Body of pancreas (tissue), 4 donors: ENCODE results near the gene CXorf38. TPM values are rescaled to one million over a fixed set of nuclear protein-coding genes. Genes with fewer than 3 reads are reported as not detected.

Experiments used
- ATAC-seq: fragments of 150-250 bp; one replicate; pipeline ENCODE4 v1.9.1; 2016
- DNase-seq, 4 donors: peaks; one replicate each; pipeline ENCODE4 v3.0.0-alpha.2; 2019
- H3K27ac ChIP-seq, 4 donors: fragments of 200-600 bp; sonication (generic); 1 replicate in 3 of 4; 2 replicates in 1 of 4; pipeline versions ENCODE4 v1.5.1 to v1.6.1; 2016 to 2019; ENCODE audit warnings: mild to moderate bottlenecking in 1 of 4, mixed read lengths in 1 of 4, moderate library complexity in 1 of 4
- H3K27me3 ChIP-seq, 2 donors: fragments of 200-600 bp; sonication (generic); one replicate each; pipeline ENCODE4 v1.6.0; 2016; ENCODE audit warnings: mild to moderate bottlenecking in 1 of 2
- H3K36me3 ChIP-seq, 2 donors: fragments of 200-600 bp; sonication (generic); replicated peaks in 1 of 2; 2 replicates each; pipeline ENCODE4 v1.5.1; 2016; ENCODE audit warnings: low read depth in 2 of 2; ENCODE audit not compliant: insufficient read depth in 1 of 2
- H3K4me1 ChIP-seq: fragments of 200-600 bp; sonication (generic); one replicate; pipeline ENCODE4 v1.6.0; 2016
- H3K4me3 ChIP-seq, 2 donors: fragments of 200-600 bp; sonication (generic); 1 replicate in 1 of 2; 2 replicates in 1 of 2; pipeline ENCODE4 v1.5.1; 2016 to 2019
- H3K9me3 ChIP-seq, 3 donors: fragments of 200-600 bp; sonication (generic); 1 replicate in 2 of 3; 2 replicates in 1 of 3; pipeline ENCODE4 v1.5.1; 2016
- POLR2A ChIP-seq, 3 donors: fragments of 450-650 bp; IDR thresholded peaks; one replicate each; pipeline ENCODE4 v1.6.1; 2016; ENCODE audit warnings: antibody characterized with exemption in 3 of 3, mild to moderate bottlenecking in 2 of 3
- WGBS, 2 donors: methylation state at CpG; one replicate each; pipeline ENCODE4 v1.1.5; 2017; 5-methylcytosine and 5-hydroxymethylcytosine counted together
- intact Hi-C: fragments of 100-400 bp; cut with DNase I; formaldehyde crosslinking; loops from one replicate; pipeline ENCODE4 v1.15.1; 2023
- total RNA-seq, 2 donors: library from RNA; depleted of rRNA; stranded (reverse); fragments of >200 nt; gene quantifications; one replicate each; pipeline ENCODE4 v1.1.0, GENCODE V29; 2016
- TF ChIP-seq, protein P1 (sequence below), 7 experiments: fragments of 450-650 bp in 4 of 7; fragments of 200-600 bp in 3 of 7; sonication (generic) in 3 of 7; IDR thresholded peaks; one replicate each; pipeline ENCODE4 v1.5.1; 2016 to 2019; ENCODE audit warnings: antibody characterized with exemption in 7 of 7

The CXorf38 gene
- total RNA-seq, 2 donors from 2014 or later: 10.6 to 10.9 TPM

DNA sequence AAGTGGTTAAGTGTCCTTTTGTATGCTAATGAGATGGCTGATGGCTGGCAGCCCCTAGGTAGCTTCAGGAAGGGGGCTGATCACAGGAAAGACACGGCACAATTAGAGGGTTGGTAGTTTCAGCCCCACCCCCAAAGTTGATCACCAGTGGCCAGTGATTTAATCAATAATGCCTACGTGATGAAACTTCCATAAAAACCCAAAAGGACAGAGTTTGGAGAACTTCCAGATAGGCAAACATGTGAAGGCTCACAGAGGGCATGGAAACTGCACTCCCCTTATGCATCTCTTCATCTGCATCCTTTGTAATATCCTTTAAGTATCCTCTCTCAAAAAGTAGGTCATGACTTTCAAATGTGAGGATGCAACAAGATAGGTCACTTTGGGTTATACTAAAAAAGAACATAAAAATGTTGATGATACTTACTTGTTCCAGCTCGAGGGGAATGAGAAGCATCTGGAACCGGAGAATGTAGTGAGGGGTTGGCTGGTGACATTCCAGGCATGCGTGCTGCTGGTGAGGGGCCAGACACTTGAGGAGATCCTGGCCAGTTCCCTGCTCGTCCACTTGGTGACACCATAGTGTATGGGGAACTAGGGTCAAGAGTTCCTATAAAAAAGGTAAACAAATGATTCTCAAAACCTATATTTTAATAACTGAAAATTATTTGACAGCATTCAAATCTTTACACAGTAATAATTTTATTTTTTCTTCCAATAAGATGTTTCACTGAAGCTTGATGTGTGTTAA, 16.7 kb upstream of the CXorf38 start:
- ATAC-seq (no peak), DNase-seq (peak in 1 of 4 donors; percentile 12)
- Histone ChIP-seq H3K4me3 (no peak overlapping the region), H3K4me1 (no peaks in the 10 kb centered on the region), H3K27me3 (no peaks in the 10 kb centered on the region), H3K27ac (no peak overlapping the region), H3K36me3 (no peaks in the 10 kb centered on the region), H3K9me3 (no peaks in the 10 kb centered on the region)
- WGBS, 2 donors: 67 to 68% methylated on average over 6 of the region's 6 CpGs
- TF ChIP-seq, protein P1, sequence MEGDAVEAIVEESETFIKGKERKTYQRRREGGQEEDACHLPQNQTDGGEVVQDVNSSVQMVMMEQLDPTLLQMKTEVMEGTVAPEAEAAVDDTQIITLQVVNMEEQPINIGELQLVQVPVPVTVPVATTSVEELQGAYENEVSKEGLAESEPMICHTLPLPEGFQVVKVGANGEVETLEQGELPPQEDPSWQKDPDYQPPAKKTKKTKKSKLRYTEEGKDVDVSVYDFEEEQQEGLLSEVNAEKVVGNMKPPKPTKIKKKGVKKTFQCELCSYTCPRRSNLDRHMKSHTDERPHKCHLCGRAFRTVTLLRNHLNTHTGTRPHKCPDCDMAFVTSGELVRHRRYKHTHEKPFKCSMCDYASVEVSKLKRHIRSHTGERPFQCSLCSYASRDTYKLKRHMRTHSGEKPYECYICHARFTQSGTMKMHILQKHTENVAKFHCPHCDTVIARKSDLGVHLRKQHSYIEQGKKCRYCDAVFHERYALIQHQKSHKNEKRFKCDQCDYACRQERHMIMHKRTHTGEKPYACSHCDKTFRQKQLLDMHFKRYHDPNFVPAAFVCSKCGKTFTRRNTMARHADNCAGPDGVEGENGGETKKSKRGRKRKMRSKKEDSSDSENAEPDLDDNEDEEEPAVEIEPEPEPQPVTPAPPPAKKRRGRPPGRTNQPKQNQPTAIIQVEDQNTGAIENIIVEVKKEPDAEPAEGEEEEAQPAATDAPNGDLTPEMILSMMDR (IDR thresholded peaks at IDR 0.05): peak in 1 of 7 experiments; percentile 6
- no peak for TF ChIP-seq POLR2A (IDR thresholded peaks at IDR 0.05)
- intact Hi-C loops: no loop called here

- Histone ChIP-seq H3K36me3 (no peaks in the 10 kb centered on the region), H3K27ac (no peak overlapping the region), H3K4me3 (no peak overlapping the region)
Measured at GRCh38 chrX:40663078-40663740, 15.8 kb upstream of the CXorf38 start.

DNA sequence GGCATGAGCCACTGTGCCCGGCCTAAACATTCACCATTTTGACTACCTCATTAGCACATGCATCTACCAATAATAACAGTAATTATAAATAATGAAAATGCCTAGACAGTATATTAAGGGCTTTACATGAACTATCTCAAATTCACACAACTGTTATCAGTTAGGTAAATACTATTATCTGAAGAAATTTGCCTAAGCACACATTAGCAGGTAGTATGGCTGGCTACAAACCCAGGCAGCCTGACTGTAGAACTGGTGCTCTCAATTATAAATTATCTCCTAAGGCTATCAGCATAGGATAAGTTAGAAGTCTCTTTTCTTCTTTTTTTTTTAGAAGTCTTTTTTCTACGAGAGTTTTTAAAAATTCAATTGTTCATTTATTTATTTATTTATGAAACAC, 14.1 kb upstream of the CXorf38 start:
- H3K36me3 ChIP-seq: no peaks in the 10 kb centered on the region
- intact Hi-C loops: no loop called here
- no peak overlapping the region for H3K27ac ChIP-seq
- no peaks in the 10 kb centered on the region for H3K4me1 ChIP-seq
- ATAC-seq (no peak), DNase-seq (no peak)
- H3K27me3 ChIP-seq: no peaks in the 10 kb centered on the region
- WGBS, 2 donors: 47 to 57% methylated on average over 1 to 2 of the region's 2 CpGs
- TF ChIP-seq POLR2A (IDR thresholded peaks at IDR 0.05): no peak
- TF ChIP-seq, protein P1 (IDR thresholded peaks at IDR 0.05): no peak
- no peak overlapping the region for H3K4me3 ChIP-seq
- H3K9me3 ChIP-seq: no peaks in the 10 kb centered on the region

More at GRCh38 chrX:40663078-40663740, 15.8 kb upstream of the CXorf38 start:
- intact Hi-C loops: no loop called here
- WGBS, 2 donors: 95 to 100% methylated on average over 3 of the region's 3 CpGs
- H3K27me3 ChIP-seq: no peaks in the 10 kb centered on the region
- DNase-seq (no peak), ATAC-seq (no peak)
- no peaks in the 10 kb centered on the region for H3K4me1 ChIP-seq
- no peaks in the 10 kb centered on the region for H3K9me3 ChIP-seq
- TF ChIP-seq, protein P1 (IDR thresholded peaks at IDR 0.05): no peak
- no peak for TF ChIP-seq POLR2A (IDR thresholded peaks at IDR 0.05)

DNA sequence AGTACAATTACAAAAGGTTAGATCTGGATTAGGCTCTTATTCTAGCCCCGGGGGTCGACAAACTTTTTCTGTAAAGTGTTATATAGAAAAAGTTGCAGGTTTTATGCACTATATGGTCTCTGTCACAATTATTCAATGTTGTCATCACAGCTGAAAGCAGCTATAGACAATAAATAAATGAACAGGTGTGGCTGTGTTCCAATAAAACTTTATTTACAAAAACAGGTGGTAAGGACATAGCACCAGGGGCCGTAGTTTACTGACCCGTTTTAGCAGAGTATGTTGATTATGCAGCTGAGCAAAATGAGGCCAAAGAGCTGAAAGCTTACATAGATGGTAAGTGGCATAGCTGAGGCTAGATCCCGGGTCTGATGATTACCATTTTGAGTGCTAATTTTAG, 13.0 kb upstream of the CXorf38 start:
- H3K36me3 ChIP-seq: no peaks in the 10 kb centered on the region
- intact Hi-C loops: no loop called here

More for the DNA sequence above, 13.0 kb upstream of the CXorf38 start:
- DNase-seq: no peak
- Histone ChIP-seq H3K27ac (no peak overlapping the region), H3K4me3 (no peak overlapping the region), H3K27me3 (no peaks in the 10 kb centered on the region), H3K4me1 (no peaks in the 10 kb centered on the region), H3K9me3 (no peaks in the 10 kb centered on the region)
- no peak for ATAC-seq
- 95 to 98% methylated on average over 5 of the region's 5 CpGs for WGBS, 2 donors
- TF ChIP-seq, protein P1 (IDR thresholded peaks at IDR 0.05): no peak
- TF ChIP-seq POLR2A (IDR thresholded peaks at IDR 0.05): no peak
